ENCODE results near the gene ATP6V0B. TPM values are rescaled to one million over a fixed set of nuclear protein-coding genes. Genes with fewer than 3 reads are reported as not detected.

Gene ATP6V0B
- total and polyA plus RNA-seq, 2 of the 13 experiments (the other 11 are each of a cell fraction or from before 2014, with no cell fraction given), result 157 to 161 TPM

DNA sequence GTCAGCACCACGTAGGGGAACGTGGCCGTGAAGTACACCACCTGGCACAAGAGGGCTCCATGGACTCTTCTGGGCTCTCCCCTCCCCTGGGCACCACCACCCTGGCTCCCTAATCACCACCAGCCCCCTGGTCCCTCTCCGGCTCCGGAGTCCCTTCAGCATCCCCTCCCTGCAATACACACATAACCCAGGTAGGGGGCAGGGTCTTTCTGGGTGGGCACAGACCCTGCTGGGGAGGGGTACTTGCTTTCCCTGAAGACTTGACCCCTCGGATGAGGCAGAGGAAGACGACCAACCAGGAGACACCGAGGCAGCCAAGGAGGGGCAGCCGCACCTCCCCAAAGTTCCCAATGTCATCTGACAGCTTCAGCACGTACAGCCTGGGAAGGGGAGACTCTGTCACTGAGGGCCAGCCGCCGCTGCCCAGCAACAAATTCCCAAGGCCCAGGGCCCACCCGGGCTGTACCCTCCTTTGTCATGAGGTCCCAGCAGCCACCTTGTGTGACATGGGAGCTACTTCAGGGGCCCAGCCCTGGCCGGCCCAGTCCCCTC, 27.9 kb downstream of the ATP6V0B start:
- no peak overlapping the region for H3K4me3 ChIP-seq (replicated peaks in 1 of 3; ENCODE audit: insufficient read depth in 1 of 3, low read depth in 2 of 3, low read length in 3 of 3)
- H3K9me3 ChIP-seq (ENCODE audit: low read length), result no peaks in the 10 kb centered on the region
- no peaks in the 10 kb centered on the region for H4K20me1 ChIP-seq (ENCODE audit: insufficient read depth, low read length)
- H3K9ac ChIP-seq (ENCODE audit: insufficient read depth, low read depth, low read length), result no peak overlapping the region
- BruUV-seq (replicated peaks), result no TSS peak
- no peak for TF ChIP-seq ZNF274 (CRISPR knock-in tag; IDR thresholded peaks at IDR 0.05)
- no peak for TF ChIP-seq JUND (CRISPR knock-in tag; IDR thresholded peaks at IDR 0.05)
- TF ChIP-seq ZSCAN20 (CRISPR knock-in tag; IDR thresholded peaks at IDR 0.05; ENCODE audit: borderline replicate concordance), result no peak
- no peak for TF ChIP-seq FOXP1 (IDR thresholded peaks at IDR 0.05)
- TF ChIP-seq FOXP1 (CRISPR knock-in tag; IDR thresholded peaks at IDR 0.05), result no peak
- TF ChIP-seq MBD4 (IDR thresholded peaks at IDR 0.05; ENCODE audit: borderline replicate concordance, low read length), result no peak
- no peak for TF ChIP-seq KLF13 (CRISPR knock-in tag; IDR thresholded peaks at IDR 0.05)
- no peak for TF ChIP-seq ZNF232 (CRISPR knock-in tag; IDR thresholded peaks at IDR 0.05; ENCODE audit: borderline replicate concordance)
- no peak for TF ChIP-seq CHCHD3 (CRISPR knock-in tag; IDR thresholded peaks at IDR 0.05)
- no peak for TF ChIP-seq NR2F2 (IDR thresholded peaks at IDR 0.05; ENCODE audit: borderline replicate concordance, low read depth)
- intact Hi-C loops (cut with micrococcal nuclease; ENCODE audit: unreplicated experiment) (no loop called here), in situ Hi-C loops (cut with HindIII; ENCODE audit: extremely low pct_ligation_motif_present, low pct_unique_long_range_greater_than_20kb) (no loop called here)
- H3K27ac ChIP-seq (ENCODE audit: extremely low read length, insufficient read depth, low read length), result no peak overlapping the region
- DNase-seq (ENCODE audit: low spot score) (no peak), FAIRE-seq (no peak), ATAC-seq (peak; percentile 13; the same call in 1 of the 3 replicates)
- ChIA-PET POLR2A (no interaction called here), CTCF (ENCODE audit: low intra/inter-chr PET ratio, low total read pairs) (no interaction called here)
- H3K4me2 ChIP-seq (ENCODE audit: low read depth, low read length), result no peak overlapping the region
- peaks cover 6 to 21% of the 10 kb centered on the region in 2 experiments; a peak in 4 of 5 replicates for H3K36me3 ChIP-seq (replicated peaks in 1 of 2; ENCODE audit: control insufficient read depth in 1 of 2, insufficient read depth in 2 of 2, low read length in 2 of 2)
- no peak overlapping the region for H2AFZ ChIP-seq (ENCODE audit: low read length)
- WGBS (ENCODE audit: low lambda C conversion rate), result 89% methylated on average over 5 of the region's 14 CpGs
- H3K79me2 ChIP-seq (ENCODE audit: insufficient read depth, low read length), result no peaks in the 10 kb centered on the region
- no peaks in the 10 kb centered on the region for H3K27me3 ChIP-seq (ENCODE audit: control insufficient read depth in 1 of 2, insufficient read depth in 2 of 2, low read length in 2 of 2)
- H3K4me1 ChIP-seq (ENCODE audit: insufficient read depth, low read length), result peaks cover 9% of the 10 kb centered on the region

- no peaks in the 10 kb centered on the region for H3K27me3 ChIP-seq (ENCODE audit: control insufficient read depth in 1 of 2, insufficient read depth in 2 of 2, low read length in 2 of 2)
- no peaks in the 10 kb centered on the region for H3K9me3 ChIP-seq (ENCODE audit: low read length)
- no peak overlapping the region for H3K27ac ChIP-seq (ENCODE audit: extremely low read length, insufficient read depth, low read length)
- TF ChIP-seq, protein P1, sequence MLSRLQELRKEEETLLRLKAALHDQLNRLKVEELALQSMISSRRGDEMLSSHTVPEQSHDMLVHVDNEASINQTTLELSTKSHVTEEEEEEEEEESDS (CRISPR knock-in tag; IDR thresholded peaks at IDR 0.05; ENCODE audit: borderline replicate concordance), result no peak
- TF ChIP-seq ZNF577 (CRISPR knock-in tag; IDR thresholded peaks at IDR 0.05; ENCODE audit: borderline replicate concordance, low read depth), result no peak
- peak; percentile 30 for TF ChIP-seq AGO2 (optimal IDR thresholded peaks at IDR 0.05; ENCODE audit: low read depth, low read length)
- no peak for TF ChIP-seq ZNF274 (CRISPR knock-in tag; IDR thresholded peaks at IDR 0.05)
- no peak for TF ChIP-seq ZSCAN22 (CRISPR knock-in tag; IDR thresholded peaks at IDR 0.05)
- peak; percentile 72 for TF ChIP-seq RBM22 (optimal IDR thresholded peaks at IDR 0.05; ENCODE audit: low read length)
- TF ChIP-seq ZNF230 (CRISPR knock-in tag; IDR thresholded peaks at IDR 0.05), result no peak
- TF ChIP-seq PAF1 (CRISPR knock-in tag; IDR thresholded peaks at IDR 0.05), result no peak
- no peak for TF ChIP-seq PHF21A (CRISPR knock-in tag; IDR thresholded peaks at IDR 0.05)
- in situ Hi-C loops (cut with HindIII; ENCODE audit: extremely low pct_ligation_motif_present, low pct_unique_long_range_greater_than_20kb), result no loop called here
- DNase-seq (ENCODE audit: low spot score), result no peak
- no peak for FAIRE-seq
- H3K36me3 ChIP-seq (replicated peaks in 1 of 2; ENCODE audit: control insufficient read depth in 1 of 2, insufficient read depth in 2 of 2, low read length in 2 of 2), result peaks cover 0 to 3% of the 10 kb centered on the region in 2 experiments; a peak in 1 of 5 replicates
- H4K20me1 ChIP-seq (ENCODE audit: insufficient read depth, low read length), result no peaks in the 10 kb centered on the region
- intact Hi-C loops (cut with micrococcal nuclease; ENCODE audit: unreplicated experiment), result no loop called here
- peaks cover 51% of the 10 kb centered on the region for H3K4me1 ChIP-seq (ENCODE audit: insufficient read depth, low read length)
- H3K4me2 ChIP-seq (ENCODE audit: low read depth, low read length), result no peak overlapping the region
- no TSS peak for BruUV-seq (replicated peaks)
- no peak overlapping the region for H3K9ac ChIP-seq (ENCODE audit: insufficient read depth, low read depth, low read length)
- H3K4me3 ChIP-seq (replicated peaks in 1 of 3; ENCODE audit: insufficient read depth in 1 of 3, low read depth in 2 of 3, low read length in 3 of 3), result no peak overlapping the region
- CTCF ChIA-PET (ENCODE audit: low intra/inter-chr PET ratio, low total read pairs), result interaction anchor here (3.5 kb wide), 1 partner anchor 28 kb away, joined by 9 read pairs; no protein-coding TSS in a partner anchor
- H2AFZ ChIP-seq (ENCODE audit: low read length), result no peak overlapping the region
- no peak for ATAC-seq
- WGBS (ENCODE audit: low lambda C conversion rate), result 94% methylated on average over 12 of the region's 12 CpGs
- POLR2A ChIA-PET, result no interaction called here
- H3K79me2 ChIP-seq (ENCODE audit: insufficient read depth, low read length), result no peaks in the 10 kb centered on the region
These were observed 33.5 kb downstream of the ATP6V0B start for GRCh38 chr1:44008259-44008658.

Measured in HepG2 (cell line).